HFF-Myc (cell line): ENCODE data around the gene FAM222A.

Experiments
- DNase-seq: peaks from one replicate; pipeline ENCODE4 v3.0.0-alpha.2; 2011; ENCODE audit warnings: low read depth; ENCODE audit errors: extremely low read depth
- H3K4me3 ChIP-seq: replicated peaks from 2 replicates; pipeline ENCODE4 v1.5.1; 2011; ENCODE audit warnings: low read depth, mild to moderate bottlenecking, control low read depth, low read length
- TF ChIP-seq, protein P1 (sequence below): IDR thresholded peaks from 2 replicates; pipeline ENCODE4 v1.5.1; 2012; ENCODE audit warnings: mild to moderate bottlenecking, low read depth, low read length, control low read depth; ENCODE audit errors: missing control alignments

The FAM222A gene

GRCh38 chr12:109783135-109783964 is 69.7 kb downstream of the FAM222A start:
- TF ChIP-seq, protein P1, sequence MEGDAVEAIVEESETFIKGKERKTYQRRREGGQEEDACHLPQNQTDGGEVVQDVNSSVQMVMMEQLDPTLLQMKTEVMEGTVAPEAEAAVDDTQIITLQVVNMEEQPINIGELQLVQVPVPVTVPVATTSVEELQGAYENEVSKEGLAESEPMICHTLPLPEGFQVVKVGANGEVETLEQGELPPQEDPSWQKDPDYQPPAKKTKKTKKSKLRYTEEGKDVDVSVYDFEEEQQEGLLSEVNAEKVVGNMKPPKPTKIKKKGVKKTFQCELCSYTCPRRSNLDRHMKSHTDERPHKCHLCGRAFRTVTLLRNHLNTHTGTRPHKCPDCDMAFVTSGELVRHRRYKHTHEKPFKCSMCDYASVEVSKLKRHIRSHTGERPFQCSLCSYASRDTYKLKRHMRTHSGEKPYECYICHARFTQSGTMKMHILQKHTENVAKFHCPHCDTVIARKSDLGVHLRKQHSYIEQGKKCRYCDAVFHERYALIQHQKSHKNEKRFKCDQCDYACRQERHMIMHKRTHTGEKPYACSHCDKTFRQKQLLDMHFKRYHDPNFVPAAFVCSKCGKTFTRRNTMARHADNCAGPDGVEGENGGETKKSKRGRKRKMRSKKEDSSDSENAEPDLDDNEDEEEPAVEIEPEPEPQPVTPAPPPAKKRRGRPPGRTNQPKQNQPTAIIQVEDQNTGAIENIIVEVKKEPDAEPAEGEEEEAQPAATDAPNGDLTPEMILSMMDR, result no peak
- H3K4me3 ChIP-seq, result no peak overlapping the region
- DNase-seq, result no peak

- TF ChIP-seq, protein P1, result no peak
- no peak overlapping the region for H3K4me3 ChIP-seq
- no peak for DNase-seq
Observed at GRCh38 chr12:109783965-109784244, 70.3 kb downstream of the FAM222A start.

DNA sequence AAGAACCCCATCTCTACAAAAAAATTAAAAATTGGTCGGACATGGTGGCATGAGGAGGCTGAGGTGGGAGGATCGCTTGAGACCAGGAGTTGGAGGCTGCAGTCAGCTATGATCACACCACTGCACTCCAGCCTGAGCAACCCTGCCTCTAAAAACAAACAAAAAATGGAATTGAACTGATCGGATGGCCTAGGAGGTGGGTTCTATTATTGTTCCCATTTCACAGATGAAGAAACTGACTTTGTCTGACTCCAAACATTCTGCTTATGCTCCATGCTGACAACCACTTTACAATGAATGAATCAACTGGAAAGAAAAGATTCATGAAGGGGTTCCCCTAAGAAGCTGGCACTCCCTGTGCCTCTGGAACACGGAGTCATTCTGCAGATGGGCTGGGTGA is 72.2 kb downstream of the FAM222A start:
- H3K4me3 ChIP-seq, result no peak overlapping the region
- no peak for DNase-seq
- TF ChIP-seq, protein P1, result no peak

GRCh38 chr12:109786799-109787198 is 73.2 kb downstream of the FAM222A start:
- H3K4me3 ChIP-seq, result no peak overlapping the region
- TF ChIP-seq, protein P1, result no peak
- DNase-seq, result no peak

DNA sequence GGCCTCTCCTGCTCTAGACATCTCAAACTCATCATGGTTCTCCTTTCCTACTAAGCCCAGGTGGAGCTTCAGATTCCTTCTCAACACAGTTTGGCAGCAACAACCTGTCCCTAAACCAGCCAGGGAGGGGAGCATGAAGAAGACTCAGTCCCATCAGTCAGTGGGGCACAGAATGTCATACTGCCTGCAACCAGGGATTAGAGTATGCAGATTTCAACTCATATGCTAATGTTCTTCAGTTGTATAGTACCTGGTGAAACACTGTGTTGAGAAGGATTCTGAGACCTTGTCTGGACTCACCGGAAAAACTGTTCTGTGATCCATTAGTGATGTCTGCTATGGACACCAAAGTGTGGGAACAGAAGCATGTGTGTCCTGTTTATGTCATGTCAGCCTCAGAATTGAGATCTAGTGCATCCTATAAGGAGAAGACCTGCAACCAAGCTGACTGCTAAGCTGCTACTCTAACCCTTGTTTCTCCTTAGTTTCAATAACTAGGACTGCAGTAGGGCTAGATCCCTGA is 76.0 kb downstream of the FAM222A start:
- TF ChIP-seq, protein P1, result no peak
- H3K4me3 ChIP-seq, result no peak overlapping the region
- no peak for DNase-seq

GRCh38 chr12:109792992-109793391 is 79.4 kb downstream of the FAM222A start:
- DNase-seq, result no peak

More at GRCh38 chr12:109792992-109793391, 79.4 kb downstream of the FAM222A start:
- TF ChIP-seq, protein P1, result no peak
- no peak overlapping the region for H3K4me3 ChIP-seq
